GM12892 (cell line): ENCODE measurements around the gene BPHL.
A peak's percentile ranks its signal among the peaks of the same experiment; 100 is the strongest.
"Not testable (repeated sequence)": the region's sequence is repeated elsewhere in the genome, so short reads cannot be mapped to it uniquely, and the experiment has no call there.

Source experiments
- DNase-seq: peaks from one replicate; pipeline ENCODE4 v3.0.0; 2011; ENCODE audit not compliant: insufficient read length
- FAIRE-seq: peaks from 2 replicates; lab custom pipeline; 2011; peaks lifted over from hg19 to GRCh38; lab: Jason Lieb, UNC
- POLR2A ChIP-seq: IDR thresholded peaks from 2 replicates; pipeline ENCODE4 v1.6.1; 2011; ENCODE audit warnings: low read depth, low read length, control low read depth
- POLR2AphosphoS5 ChIP-seq: IDR thresholded peaks from 2 replicates; pipeline ENCODE4 v1.6.1; 2011; ENCODE audit warnings: low read depth, low read length, control low read depth
- TAF1 ChIP-seq: IDR thresholded peaks from 2 replicates; pipeline ENCODE4 v1.6.1; 2011; ENCODE audit warnings: low read depth, mild to moderate bottlenecking, control low read depth, low read length, borderline replicate concordance

Gene BPHL

GRCh38 chr6:3159805-3160781, 41.6 kb downstream of the BPHL start:
- DNase-seq (no peak), FAIRE-seq (no peak)
- no peak for TF ChIP-seq POLR2AphosphoS5
- no peak for TF ChIP-seq POLR2A
- no peak for TF ChIP-seq TAF1

GRCh38 chr6:3162067-3162497, 43.6 kb downstream of the BPHL start:
- DNase-seq: no peak
- FAIRE-seq: no peak
- TF ChIP-seq POLR2AphosphoS5 (no peak), POLR2A (no peak), TAF1 (no peak)

GRCh38 chr6:3162565-3163247, 44.2 kb downstream of the BPHL start:
- FAIRE-seq (peak; percentile 48), DNase-seq (peak; percentile 77)
- TF ChIP-seq POLR2AphosphoS5: no peak
- TF ChIP-seq POLR2A: peak; percentile 38
- TF ChIP-seq TAF1: no peak

- DNase-seq: no peak
- FAIRE-seq: no peak
- TF ChIP-seq POLR2AphosphoS5: no peak
- no peak for TF ChIP-seq POLR2A
- TF ChIP-seq TAF1: no peak
Observed at GRCh38 chr6:3163248-3163594, 44.7 kb downstream of the BPHL start.

- DNase-seq: no peak
- FAIRE-seq: no peak
- TF ChIP-seq POLR2AphosphoS5: no peak
- TF ChIP-seq TAF1: no peak
- no peak for TF ChIP-seq POLR2A
Observed at GRCh38 chr6:3164388-3164787, 45.9 kb downstream of the BPHL start.

GRCh38 chr6:3165631-3166534, 47.4 kb downstream of the BPHL start:
- DNase-seq: no peak
- FAIRE-seq: no peak
- TF ChIP-seq TAF1 (no peak), POLR2A (no peak), POLR2AphosphoS5 (no peak)

- FAIRE-seq, DNase-seq: not testable (repeated sequence)
Observed at GRCh38 chr6:3166535-3167225, 48.2 kb downstream of the BPHL start.

- not testable (repeated sequence) for DNase-seq, FAIRE-seq
Observed at GRCh38 chr6:3168046-3168445, 49.5 kb downstream of the BPHL start.

GRCh38 chr6:3170676-3171075, 52.2 kb downstream of the BPHL start:
- FAIRE-seq, DNase-seq: not testable (repeated sequence)

- not testable (repeated sequence) for FAIRE-seq, DNase-seq
Observed at GRCh38 chr6:3171313-3172175, 53.0 kb downstream of the BPHL start.

GRCh38 chr6:3172789-3173188, 54.3 kb downstream of the BPHL start:
- DNase-seq, FAIRE-seq: not testable (repeated sequence)

GRCh38 chr6:3173636-3174089, 55.2 kb downstream of the BPHL start:
- not testable (repeated sequence) for DNase-seq, FAIRE-seq
